Prostate gland (tissue), 2 donors: ENCODE data around the gene IPO11. TPM values are rescaled to one million over a fixed set of nuclear protein-coding genes. Genes with fewer than 3 reads are reported as not detected.

Source experiments
- DNase-seq: peaks from one replicate; pipeline ENCODE4 v3.0.0-alpha.2; 2019; ENCODE audit warnings: low spot score
- H3K27ac ChIP-seq, 2 donors: fragments of 200-600 bp; sonication (generic); 2 replicates each; pipeline ENCODE4 v1.5.1; 2017 to 2019
- H3K27me3 ChIP-seq: fragments of 200-600 bp; sonication (generic); replicated peaks from 2 replicates; pipeline ENCODE4 v1.5.1; 2019; ENCODE audit not compliant: insufficient read depth
- H3K36me3 ChIP-seq, 2 donors: fragments of 200-600 bp; sonication (generic); 1 replicate in 1 of 2; 2 replicates in 1 of 2; pipeline versions ENCODE4 v1.5.1 to v1.8.1; 2017 to 2019
- H3K4me1 ChIP-seq: fragments of 200-600 bp; sonication (generic); replicated peaks from 2 replicates; pipeline ENCODE4 v1.5.1; 2019
- H3K4me3 ChIP-seq, 2 donors: fragments of 200-600 bp; sonication (generic); 2 replicates each; pipeline ENCODE4 v1.5.1; 2017 to 2019
- H3K9me3 ChIP-seq: fragments of 200-600 bp; sonication (generic); 2 replicates; pipeline ENCODE4 v1.5.1; 2017
- CTCF ChIP-seq, 4 experiments: fragments of 200-600 bp in 2 of 4; fragments of 450-650 bp in 2 of 4; sonication (generic) in 2 of 4; IDR thresholded peaks; 1 replicate in 3 of 4; 2 replicates in 1 of 4; pipeline ENCODE4 v1.5.1; 2016 to 2019; ENCODE audit warnings: antibody characterized with exemption in 4 of 4, mild to moderate bottlenecking in 2 of 4, moderate library complexity in 2 of 4
- POLR2A ChIP-seq: fragments of 450-650 bp; IDR thresholded peaks from one replicate; pipeline ENCODE4 v1.6.1; 2016; ENCODE audit warnings: antibody characterized with exemption, mild to moderate bottlenecking
- POLR2AphosphoS5 ChIP-seq: sonication (generic); formaldehyde crosslinking; IDR thresholded peaks from one replicate; pipeline ENCODE4 v1.6.1; 2017; ENCODE audit warnings: antibody characterized with exemption
- WGBS: methylation state at CpG from one replicate; pipeline ENCODE4 v1.1.5; 2018; 5-methylcytosine and 5-hydroxymethylcytosine counted together
- intact Hi-C: fragments of 100-400 bp; cut with DNase I; formaldehyde crosslinking; loops from one replicate; pipeline ENCODE4 v1.14.2; 2022
- total RNA-seq, 2 donors: library from RNA; depleted of rRNA; stranded (reverse); fragments of >200 nt; gene quantifications; one replicate each; pipeline ENCODE4 v1.1.0, GENCODE V29; 2016

The IPO11 gene
- total RNA-seq, 2 donors from 2014 or later: 15.5 to 36.2 TPM

- TF ChIP-seq POLR2AphosphoS5 (no peak), CTCF (IDR thresholded peaks at IDR 0.05) (no peak), POLR2A (no peak)
- intact Hi-C loops: no loop called here
- WGBS: 95% methylated on average over 4 of the region's 4 CpGs
- H3K9me3 ChIP-seq: no peaks in the 10 kb centered on the region
- no peak for DNase-seq
- no peak overlapping the region for H3K27ac ChIP-seq
- H3K36me3 ChIP-seq: no peaks in the 10 kb centered on the region
- H3K4me3 ChIP-seq: no peak overlapping the region
- no peaks in the 10 kb centered on the region for H3K27me3 ChIP-seq
- no peaks in the 10 kb centered on the region for H3K4me1 ChIP-seq
Measured at GRCh38 chr5:62640446-62640845, 227.9 kb downstream of the IPO11 start.

GRCh38 chr5:62642468-62642867, 229.9 kb downstream of the IPO11 start:
- 78% methylated on average over 6 of the region's 6 CpGs for WGBS
- TF ChIP-seq POLR2A (no peak), CTCF (IDR thresholded peaks at IDR 0.05) (no peak), POLR2AphosphoS5 (no peak)
- no peak overlapping the region for H3K27ac ChIP-seq
- no peak overlapping the region for H3K4me3 ChIP-seq
- intact Hi-C loops: no loop called here
- no peaks in the 10 kb centered on the region for H3K27me3 ChIP-seq
- H3K36me3 ChIP-seq: no peaks in the 10 kb centered on the region
- no peaks in the 10 kb centered on the region for H3K9me3 ChIP-seq
- DNase-seq: no peak
- no peaks in the 10 kb centered on the region for H3K4me1 ChIP-seq

- WGBS: 87% methylated on average over 17 of the region's 17 CpGs
- intact Hi-C loops: no loop called here
- Histone ChIP-seq H3K36me3 (no peaks in the 10 kb centered on the region), H3K9me3 (no peaks in the 10 kb centered on the region), H3K4me1 (no peaks in the 10 kb centered on the region), H3K27me3 (no peaks in the 10 kb centered on the region), H3K4me3 (no peak overlapping the region), H3K27ac (no peak overlapping the region)
- no peak for DNase-seq
- TF ChIP-seq POLR2A: no peak
Measured at GRCh38 chr5:62643556-62644451, 231.2 kb downstream of the IPO11 start.

GRCh38 chr5:62645223-62645622, 232.7 kb downstream of the IPO11 start:
- no peaks in the 10 kb centered on the region for H3K9me3 ChIP-seq
- H3K27ac ChIP-seq: no peak overlapping the region
- 93% methylated on average over 3 of the region's 3 CpGs for WGBS
- H3K36me3 ChIP-seq: no peaks in the 10 kb centered on the region
- intact Hi-C loops: no loop called here
- no peak for DNase-seq
- TF ChIP-seq POLR2AphosphoS5 (no peak), POLR2A (no peak), CTCF (IDR thresholded peaks at IDR 0.05) (no peak)
- no peaks in the 10 kb centered on the region for H3K27me3 ChIP-seq
- no peaks in the 10 kb centered on the region for H3K4me1 ChIP-seq
- no peak overlapping the region for H3K4me3 ChIP-seq

GRCh38 chr5:62647241-62647640, 234.7 kb downstream of the IPO11 start:
- Histone ChIP-seq H3K36me3 (no peaks in the 10 kb centered on the region), H3K27me3 (no peaks in the 10 kb centered on the region), H3K9me3 (no peaks in the 10 kb centered on the region), H3K4me1 (no peaks in the 10 kb centered on the region), H3K4me3 (no peak overlapping the region), H3K27ac (no peak overlapping the region)
- intact Hi-C loops: no loop called here
- no peak for DNase-seq
- TF ChIP-seq POLR2A: no peak
- TF ChIP-seq POLR2AphosphoS5: no peak
- no peak for TF ChIP-seq CTCF (IDR thresholded peaks at IDR 0.05)
